GM18870 (cell line): ENCODE data around the gene TEC.
A peak's percentile ranks its signal among the peaks of the same experiment; 100 is the strongest.

Source experiments
- ATAC-seq: cut with Tn5 transposase; IDR thresholded peaks from one replicate; pipeline ENCODE4 v1.9.1; 2021; ENCODE audit warnings: moderate library complexity; ENCODE audit not compliant: unreplicated experiment

The TEC gene

DNA sequence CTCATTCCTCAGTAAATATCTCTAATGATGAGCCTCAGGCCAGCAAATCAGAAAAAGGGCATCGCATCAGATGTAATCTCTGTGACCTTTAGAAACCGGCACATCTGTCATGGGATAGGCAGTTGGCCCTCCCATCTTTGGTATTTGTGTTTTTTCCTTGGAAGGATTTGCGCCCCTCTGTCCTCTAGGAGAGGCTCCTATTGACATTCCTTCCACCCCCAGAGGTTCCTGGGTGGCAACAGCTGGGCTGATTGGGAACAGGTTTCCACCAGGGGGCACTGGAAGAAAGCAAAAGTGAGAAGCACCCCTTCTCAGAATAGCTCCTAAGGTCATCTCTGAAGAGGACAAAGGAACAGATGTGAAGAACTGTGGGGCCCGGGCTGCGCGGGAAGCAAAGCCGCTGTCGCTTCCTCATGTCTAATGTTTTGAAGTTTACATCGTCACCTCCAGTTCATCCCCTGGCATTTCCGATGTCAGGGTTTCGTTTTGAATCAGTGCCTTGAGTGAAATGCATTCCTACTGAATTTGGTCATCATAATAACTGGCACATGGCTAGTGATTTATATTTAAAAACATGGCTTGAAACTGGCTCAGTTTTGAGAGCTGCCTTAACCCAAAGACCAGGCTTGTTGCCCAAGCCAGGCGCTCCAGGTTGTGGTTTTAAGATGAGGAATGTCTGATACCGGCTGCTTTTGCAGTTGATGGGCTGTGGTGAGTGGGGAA, 141.8 kb downstream of the TEC start:
- ATAC-seq, result peak; percentile 96

DNA sequence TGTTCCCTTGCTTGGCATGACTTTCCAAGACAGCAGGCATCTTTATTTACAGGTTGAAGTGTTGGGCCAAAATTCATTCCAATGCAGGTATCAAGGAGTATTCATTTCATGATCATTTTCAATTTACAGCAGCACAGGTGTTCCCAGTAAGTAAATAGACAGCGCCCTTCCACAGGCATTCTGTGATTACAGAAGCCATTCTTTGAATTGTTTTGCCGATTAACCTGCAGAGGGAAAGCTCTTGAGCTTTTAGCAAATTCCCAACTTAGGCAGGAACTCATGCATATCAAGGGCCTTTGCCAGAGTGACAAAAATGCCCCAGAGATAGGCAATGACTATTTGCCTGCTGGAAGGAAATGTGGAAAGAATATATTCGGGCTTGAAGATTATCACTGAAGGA, 142.4 kb downstream of the TEC start:
- no peak for ATAC-seq

DNA sequence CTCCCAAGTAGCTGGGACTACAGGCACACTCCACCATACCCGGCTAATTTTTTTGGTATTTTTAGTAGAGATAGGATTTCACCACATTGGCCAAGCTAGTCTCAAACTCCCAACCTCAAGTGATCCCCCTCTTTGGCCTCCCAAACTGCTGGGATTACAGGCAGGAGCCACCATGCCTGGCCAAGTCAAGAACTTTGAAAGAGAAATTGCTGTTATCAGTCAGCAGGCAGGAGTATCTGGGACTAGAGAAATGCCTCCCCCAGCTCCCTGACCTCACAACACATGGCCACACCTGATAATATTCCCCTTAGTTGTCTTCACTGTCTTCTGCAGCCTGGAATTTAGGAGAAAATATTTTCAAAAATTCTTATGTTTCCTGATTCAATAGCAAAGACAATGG, 143.0 kb downstream of the TEC start:
- ATAC-seq, result no peak

DNA sequence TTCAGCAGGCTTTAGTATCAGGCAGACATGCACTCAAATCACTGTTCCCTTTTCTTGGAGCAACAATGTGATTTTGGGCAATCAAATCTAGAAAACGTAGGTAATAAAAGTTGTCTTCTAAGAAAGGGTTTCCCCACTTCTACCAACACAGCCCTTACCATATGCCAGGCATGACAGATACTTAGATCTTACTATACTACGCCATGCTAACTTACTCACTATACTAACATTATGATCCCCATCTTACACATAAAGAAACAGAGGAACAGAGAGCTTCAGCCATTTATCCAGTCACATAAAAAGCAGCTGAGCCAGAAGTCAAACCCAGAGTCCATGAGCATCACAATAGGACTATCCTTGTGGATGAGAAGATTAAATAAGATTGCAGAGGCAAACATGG, 144.8 kb downstream of the TEC start:
- ATAC-seq, result no peak

DNA sequence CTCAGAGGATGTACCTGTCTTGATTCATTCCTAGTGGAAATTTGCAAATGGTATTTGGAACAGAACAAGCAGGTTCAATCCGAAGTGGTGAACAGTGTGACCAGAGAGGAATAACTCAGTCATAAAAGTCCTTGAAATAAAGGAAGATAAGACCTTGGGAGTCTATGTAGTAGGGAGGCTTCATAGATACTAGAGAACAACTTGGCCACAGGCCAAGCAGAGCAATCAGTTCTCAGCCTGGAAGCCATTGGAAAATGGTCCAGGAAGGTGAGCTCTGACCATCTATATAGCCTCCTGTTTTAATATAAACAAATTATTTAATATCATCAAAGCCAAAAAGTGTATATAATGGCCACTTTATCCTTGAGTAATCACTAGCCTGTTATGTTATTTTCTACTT, 146.9 kb downstream of the TEC start:
- no peak for ATAC-seq

DNA sequence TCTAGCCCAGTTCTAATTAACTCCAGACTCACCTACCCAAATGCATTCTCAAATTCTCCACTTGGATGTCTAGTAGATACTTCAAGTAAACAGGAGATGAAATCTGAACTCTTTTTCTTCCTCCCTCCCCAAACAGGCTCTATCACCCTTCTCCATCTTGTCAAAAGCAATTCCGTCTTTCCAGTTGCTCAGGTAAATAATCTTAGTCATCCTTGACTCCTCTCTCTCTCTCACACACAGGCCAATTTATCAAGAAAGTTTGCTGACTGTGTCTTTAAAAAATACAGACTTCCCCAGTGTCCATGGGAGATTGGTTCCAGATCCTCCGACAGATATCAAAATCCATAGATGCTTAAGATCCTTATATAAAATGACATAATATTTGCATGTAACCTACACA, 148.5 kb downstream of the TEC start:
- no peak for ATAC-seq

DNA sequence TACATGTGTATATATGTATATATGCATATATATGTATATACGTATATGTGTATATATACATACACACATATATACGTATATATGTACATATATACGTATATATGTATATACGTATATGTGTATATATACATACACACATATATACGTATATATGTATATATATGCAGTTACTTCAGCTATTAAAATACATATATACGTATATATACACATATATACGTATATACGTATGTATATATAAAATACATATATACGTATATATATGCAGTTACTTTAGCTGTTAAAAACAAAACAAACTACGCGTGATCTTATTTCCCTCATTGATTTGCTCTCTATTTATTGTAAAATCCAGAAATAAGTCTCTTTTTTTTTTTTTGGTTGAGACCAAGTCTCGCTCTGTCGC, 149.5 kb downstream of the TEC start:
- ATAC-seq, result no peak

DNA sequence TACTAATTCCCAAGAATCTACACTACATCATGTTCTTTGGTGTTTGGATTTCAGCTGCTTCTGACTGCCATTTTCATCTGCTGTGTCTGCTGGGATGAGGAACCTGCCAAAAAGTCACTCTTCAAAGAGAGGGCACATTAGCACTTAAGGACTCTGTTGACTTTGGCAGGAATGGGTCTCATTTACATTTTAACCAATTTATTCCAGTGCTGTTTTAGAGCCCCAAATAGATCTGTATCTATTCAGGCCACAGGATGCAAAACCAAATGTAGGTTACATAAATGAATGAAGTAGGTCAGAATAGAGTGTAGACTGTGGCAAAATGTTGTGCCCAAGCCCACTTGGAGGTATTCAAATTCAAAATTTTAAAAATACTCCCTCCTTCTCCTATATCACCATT, 150.0 kb downstream of the TEC start:
- no peak for ATAC-seq

DNA sequence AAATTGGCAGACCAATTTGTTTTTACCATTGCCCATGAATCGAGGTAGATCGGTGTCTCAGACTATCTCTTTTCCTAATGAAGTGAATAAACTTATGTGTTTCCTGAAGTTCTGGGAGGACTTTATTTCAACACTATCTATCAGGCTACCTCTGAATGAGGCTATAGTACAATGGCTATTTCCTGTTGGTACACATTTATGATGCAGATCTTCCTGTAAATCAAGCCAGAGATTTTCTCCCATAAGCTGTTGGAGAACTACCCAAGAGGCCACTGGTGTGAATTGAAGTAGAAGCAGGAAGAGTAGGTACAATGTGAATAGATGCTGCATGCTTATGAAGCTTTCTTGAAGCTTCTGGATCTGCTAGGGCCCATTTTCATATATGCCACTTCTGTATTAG, 151.6 kb downstream of the TEC start:
- no peak for ATAC-seq

DNA sequence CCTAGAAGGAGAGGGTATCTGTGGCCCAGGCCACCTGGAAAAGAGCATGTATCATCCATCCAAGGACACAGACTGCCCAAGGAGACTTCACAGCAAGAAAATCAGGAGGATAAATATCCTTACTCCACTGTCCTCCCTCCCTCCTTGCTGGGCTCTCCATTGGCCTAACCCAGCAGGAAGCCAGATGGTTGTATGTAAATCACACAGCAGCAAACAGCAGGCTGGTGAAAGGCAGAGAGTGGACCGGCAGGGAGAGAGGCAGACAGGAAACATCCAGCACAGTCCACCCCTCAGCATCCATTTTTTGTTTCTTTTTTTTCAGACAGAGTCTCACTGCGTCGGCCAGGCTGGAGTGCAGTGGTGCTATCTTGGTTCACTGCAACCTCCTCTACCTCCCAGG, 153.1 kb downstream of the TEC start:
- no peak for ATAC-seq

DNA sequence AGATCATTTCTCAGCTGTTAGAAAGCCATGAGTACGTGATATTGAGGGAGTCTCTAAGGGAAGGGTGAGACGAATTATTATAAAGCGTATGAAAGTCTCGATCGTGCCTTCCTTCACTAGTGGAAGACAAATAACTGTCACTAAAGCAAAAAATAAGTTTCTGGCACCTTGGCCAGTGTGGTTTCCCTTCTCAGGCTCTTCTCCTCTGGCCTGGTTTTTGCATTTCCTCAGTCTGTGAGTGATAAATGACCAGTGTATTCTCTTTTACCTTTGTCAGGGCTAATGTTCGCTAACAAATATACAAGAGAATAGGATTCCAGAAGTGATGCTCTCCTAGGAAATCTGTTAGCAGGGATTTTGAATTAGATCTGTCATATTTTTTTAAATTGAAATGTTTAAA, 155.2 kb downstream of the TEC start:
- no peak for ATAC-seq

DNA sequence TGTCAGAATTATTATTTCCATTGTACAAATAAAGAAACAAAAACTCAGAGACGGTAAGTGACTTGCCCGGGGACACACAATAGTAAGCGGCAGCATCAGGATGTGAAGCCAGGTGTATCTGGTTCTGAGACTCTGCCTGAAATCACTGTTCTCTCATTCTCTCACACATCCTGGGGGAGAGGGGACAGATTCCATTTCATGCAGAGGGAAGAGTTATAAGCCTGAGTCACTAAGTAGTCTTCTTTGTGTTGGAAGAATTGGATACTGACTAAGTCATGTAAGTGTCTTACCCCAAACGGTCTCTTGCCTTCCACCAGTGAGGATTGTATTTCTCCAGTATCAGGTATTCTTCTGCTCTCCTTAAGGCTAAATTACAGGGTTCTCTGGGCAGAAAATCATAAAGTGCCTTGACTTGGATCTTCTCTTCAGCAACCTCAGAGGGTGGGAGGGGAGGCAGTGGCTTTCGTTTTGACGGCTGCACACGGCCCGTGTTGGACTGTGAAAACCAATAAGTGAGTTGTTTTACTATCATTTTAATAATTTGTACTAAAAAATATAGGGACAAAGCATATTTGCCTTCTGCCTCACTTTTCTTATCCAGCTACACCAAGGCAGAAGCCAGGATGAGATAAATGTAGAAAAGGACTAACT, 157.5 kb downstream of the TEC start:
- ATAC-seq, result no peak

DNA sequence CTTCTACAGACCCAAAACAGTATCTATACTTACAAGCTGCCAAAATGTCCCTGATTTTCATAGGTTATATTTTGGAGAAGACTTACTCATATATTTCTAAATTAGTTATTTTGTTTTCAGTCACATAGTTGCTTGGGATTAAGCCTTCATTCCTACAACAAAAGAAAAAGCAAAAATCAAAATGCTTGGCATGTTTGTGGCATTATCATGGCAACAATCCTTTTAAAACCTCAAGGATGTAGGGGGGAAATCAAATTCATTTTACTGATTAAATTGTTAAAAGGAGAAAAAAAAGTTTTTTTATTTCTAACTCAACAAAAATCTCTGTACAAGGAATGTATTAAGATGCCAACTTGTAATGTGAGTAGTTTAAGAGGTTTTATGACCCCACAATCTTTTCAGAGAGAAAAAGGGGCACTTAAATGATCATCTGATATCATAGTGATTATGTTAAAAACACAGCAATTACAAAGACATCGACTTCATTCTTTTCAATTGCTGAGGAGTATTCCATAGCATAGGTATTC, 159.1 kb downstream of the TEC start:
- ATAC-seq, result no peak

DNA sequence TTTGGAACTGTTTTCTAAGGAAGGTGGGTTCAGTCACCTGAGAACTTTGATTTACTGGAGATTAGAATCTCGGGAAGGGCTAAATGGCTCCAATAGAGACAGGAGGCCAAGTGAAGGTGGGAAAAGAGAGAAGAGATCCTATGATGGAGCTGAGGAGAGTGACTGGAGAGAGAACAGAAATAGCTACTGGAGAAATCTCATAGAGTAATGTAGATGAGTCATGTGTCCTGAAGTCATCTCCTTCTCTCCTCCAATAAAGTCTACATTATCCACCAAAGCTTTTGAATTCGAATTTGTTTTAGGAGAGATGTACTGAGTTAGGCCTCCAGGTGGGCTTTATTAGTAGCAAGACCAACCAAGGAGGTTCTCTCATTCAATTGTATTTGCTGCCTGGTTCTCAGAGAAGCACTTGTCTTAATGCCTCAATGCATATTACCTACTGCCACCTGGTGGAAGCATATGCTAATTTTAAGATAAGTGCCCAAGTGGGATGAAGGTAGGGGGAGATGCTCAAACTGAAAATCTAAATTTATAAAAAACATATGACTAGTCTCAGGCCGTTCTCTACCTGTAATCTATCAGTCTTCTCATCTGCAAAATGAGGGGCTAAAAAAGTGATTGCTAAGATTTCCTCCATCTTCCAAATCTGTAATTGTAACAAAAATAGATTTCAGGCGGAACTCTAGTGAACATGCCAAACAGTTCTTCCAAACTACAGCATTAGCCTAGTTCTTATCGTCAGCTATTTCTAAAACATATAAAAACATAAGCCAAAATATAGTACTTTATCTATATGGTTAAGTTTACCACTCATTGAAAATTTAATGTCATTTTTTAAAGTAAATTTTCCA, 160.0 kb downstream of the TEC start:
- ATAC-seq, result peak; percentile 68

DNA sequence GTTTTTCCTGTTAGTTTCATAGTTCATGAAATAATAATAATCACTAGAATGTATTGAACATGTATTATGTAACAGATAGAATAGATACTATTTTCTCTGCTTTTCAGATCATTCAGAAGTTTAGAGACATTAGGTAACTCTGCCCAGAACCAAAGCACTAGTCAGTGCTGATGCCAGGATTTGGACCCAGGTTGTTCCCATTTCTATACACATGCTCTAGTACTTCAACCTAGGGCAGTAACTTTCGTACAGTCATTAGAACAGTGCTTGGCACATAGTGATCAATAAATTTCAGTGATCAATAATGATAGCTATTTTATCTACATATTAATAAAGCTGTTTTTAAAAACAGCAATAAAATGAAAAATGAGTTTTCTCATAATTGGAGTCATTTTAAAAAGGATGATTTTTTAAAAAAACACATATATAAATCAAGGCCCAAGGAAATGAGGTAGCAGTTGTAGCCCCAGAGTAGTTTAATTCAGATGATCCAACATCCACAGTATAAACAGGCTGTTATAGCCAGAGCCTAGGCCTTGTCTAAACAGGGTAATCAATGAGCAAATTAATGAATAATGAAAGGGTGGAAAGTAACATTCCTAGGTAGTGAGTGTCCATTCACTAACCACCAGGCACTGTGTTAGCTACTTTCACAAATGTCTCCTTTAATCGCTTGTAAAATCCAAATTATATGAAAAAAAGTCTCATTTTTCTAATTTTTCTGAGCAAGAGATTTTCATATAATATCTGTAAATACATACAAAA, 161.1 kb downstream of the TEC start:
- no peak for ATAC-seq

DNA sequence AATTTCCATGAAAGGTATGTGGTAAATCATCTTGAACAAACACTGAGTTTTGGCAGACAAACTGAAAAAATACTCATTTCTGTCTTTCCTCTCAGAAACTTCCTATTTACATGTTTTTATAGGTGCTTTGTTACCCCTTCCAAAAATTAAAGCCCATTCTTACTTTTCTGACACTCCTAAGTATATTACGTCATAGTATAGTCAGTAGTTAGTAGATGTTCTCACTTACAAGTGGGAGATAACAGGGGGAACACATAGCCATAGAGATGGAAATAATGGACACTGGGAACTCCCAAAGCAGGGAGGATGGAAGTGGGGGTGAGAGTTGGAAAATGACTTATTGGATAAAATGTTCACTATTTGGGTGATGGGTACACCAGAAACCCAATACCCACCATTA, 164.4 kb downstream of the TEC start:
- ATAC-seq, result no peak

DNA sequence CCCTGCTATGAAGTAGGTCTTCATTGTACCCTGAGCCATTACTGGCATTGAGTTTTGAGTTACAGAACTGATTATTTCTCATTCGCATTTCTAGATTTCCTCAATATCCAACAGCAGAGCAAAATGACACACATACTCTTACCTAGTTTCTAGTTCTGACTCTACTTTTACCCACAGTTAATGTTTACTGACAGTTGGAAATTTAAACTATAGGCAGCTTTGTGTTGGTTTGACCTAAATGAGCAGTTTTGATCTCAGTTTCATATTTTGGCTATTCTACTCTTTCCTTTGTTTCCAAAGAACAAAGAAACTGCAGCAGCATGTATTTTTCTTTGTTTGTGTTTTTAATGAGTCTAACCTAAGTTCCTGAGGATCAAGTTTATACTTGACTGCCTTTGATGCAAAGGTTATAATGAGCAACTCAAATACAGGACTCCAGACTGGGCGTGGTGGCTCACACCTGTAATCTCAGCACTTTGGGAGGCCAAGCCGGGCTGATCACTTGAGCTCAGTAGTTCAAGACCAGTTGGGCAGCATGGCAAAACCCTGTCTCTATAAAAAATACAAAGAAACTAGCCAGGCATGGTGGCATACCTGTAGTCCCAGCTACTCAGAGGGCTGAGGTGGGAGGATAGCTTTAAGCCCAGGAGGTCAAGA, 166.0 kb downstream of the TEC start:
- peak; percentile 93 for ATAC-seq

DNA sequence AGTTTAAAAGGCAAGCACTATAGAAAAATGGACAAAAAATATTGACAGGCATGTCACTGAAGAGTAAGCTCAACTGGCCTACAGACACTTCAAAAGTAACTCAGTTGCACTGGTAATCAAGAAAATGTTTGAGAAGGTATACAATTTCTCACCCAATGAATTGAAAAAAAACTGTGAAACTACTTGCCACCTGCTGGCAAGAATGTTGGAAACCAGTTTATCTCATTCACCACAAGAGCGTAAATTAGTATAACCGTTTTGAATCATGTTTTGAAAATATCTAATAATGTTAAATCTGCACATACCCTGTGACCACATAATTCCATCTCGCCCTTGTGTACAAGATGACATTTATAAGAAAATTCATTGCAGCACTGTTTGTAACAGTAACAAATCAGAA, 167.3 kb downstream of the TEC start:
- ATAC-seq, result no peak

DNA sequence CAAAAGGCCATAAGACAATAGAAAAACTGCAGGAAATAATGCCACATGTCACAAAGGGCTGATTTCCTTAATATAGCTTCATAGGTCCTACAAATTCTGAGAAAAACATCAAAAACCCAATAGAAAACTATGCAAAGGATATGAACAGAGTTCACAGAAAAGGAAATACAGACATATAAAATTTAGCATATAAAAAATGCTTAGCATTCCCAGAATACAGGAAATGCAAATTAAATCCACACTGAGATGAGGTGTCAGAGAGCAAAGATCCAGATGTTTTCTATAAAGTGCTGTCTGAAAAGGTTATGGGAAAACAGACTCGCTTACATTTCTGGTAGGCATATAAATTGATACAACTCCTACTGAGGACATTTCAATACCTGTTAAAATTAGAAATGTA, 169.4 kb downstream of the TEC start:
- ATAC-seq, result no peak

DNA sequence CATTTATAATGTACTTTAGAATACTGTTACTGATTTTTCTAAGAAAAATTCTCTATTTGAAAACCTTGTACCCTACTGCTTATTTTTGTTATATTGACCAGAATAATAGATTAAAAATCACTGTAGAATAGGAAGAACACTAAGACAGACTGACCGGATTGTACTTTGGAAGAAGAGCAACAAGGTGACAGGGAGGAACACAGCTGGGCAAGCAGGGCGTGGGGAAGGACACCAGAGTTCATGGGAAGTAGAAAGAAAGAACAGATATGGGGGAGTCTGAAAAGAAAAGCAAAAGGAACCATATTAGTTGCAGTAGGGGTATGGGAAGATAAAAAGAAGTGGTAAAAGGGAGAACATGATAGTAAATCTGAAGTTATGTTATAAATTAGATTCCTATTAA, 174.2 kb downstream of the TEC start:
- ATAC-seq, result no peak
